HG03565 (cell line): ENCODE data around the gene OR6B2.

Experiments used
- ATAC-seq: cut with Tn5 transposase; IDR thresholded peaks from one replicate; pipeline ENCODE4 v1.9.1; 2021; ENCODE audit warnings: mild to moderate bottlenecking, moderate library complexity; ENCODE audit not compliant: unreplicated experiment

Gene OR6B2

DNA sequence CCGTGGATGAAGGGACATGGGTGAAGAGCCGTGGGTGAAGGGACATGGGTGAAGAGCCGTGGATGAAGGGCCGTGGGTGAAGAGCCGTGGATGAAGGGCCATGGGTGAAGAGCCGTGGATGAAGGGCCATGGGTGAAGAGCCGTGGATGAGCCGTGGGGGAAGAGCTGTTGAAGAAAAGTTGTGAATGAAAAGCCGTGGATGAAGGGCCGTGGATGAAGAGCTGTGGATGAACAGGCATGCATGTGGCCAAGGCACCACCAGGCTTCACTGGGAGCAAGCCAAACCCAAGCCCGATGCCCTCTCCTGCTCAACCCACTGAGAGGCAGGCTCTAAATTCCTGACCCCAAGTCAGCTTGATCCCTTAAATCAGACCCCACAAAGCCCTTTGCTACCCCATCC is 12.5 kb upstream of the OR6B2 start:
- no peak for ATAC-seq

DNA sequence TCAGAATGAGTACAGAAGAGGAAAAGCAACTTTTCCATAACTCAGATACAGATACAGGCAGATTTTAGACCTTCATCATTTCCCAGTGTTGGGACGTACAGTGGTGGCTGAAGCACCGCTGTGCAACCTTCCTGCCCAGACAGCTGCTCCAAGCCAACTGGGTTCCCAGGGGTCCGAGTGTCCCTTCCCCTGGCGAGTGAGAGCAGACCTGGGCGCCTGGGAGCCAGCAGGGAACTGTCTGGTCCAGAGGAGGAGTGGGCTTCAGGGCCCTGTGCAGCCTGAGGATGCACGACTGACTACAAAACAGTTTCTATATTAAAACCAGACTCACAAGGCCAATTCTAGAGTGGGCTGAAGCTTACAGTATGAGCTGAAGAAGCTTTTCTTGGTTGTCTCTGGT is 11.1 kb upstream of the OR6B2 start:
- ATAC-seq = no peak

DNA sequence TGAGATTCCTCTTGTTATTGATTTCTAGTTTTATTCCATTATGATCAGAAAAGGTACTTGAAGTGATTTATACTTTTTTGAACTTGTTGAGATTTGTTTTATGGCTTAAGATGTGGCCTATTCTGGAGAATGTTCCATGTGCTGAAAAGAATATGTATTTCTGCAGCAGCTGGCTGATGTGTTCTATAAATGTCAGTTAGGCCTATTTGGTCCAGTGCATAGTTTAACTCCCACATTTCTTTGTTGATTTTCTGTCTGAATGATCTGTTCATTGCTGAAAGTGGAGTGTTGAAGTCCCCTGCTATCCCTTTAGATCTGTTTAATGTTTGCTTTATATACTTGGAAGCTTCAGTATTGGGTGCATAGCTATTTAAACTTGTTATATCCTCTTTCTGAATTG is 7.1 kb upstream of the OR6B2 start:
- ATAC-seq = no peak

- ATAC-seq = no peak
Observed at GRCh38 chr2:240033330-240033678, 3.1 kb upstream of the OR6B2 start.

DNA sequence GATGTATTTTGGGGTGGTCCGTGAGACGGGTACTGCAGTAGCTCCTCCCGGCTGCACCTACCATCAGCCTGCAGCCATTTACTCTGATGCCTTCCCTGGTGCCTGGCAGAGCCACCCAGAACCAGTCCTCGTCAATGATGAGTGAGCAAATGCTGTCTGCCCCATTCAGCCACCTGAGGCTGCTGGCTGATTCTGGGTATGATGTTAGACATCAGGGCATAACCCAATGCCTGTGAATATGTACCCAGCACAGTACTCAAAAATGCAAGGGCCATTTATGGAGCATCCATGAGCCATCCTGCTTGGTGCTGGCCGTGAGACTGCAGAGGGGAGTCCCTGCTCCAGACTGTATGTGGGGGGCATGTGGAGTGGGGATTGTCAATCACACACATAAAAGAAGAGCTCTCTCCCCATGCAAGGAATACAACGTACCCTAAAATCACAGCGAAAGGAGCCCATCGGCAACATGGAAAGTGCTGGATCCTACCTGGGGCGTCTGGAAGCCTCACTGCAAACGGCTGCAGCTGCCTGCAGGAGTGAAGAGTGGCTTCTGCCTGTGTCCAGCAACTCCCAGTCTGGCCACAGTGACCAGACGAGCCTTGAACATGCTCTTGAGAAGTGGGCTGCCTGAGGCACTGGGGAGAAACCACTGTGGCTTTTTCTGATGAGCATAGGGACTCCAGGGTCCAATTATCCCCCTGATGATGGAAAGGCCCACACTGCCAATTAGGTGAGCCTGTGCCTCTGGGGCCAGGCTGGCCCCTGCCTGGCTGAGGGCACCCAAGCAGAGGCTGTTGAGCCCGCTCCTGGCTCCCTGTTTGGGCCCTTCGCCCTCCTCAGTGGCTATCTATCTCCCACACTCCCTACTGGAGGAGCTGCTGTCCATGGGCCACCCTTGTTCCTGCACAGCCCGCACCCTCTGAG is 2.4 kb upstream of the OR6B2 start:
- no peak for ATAC-seq

DNA sequence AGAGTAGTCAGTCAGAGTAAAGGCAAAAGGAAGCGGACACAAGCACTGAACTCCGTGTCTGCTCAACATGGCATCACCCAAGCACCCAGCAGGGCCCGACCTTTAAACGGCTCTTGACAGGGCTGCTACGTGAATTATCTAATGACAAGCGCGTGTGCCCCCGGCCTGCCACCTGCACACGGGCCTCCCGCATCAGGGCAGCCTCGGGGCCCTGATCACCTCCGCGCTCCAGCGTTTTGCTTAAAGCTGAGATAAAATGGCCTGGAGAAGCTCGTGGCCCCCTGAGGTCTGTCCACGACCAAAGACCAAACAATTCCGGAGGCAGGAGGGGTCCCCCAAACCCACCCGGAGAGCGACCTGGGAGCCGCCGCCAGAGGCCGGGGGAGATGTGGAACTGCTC is 5.5 kb downstream of the OR6B2 start:
- no peak for ATAC-seq

GRCh38 chr2:240023792-240024191 is 6.4 kb downstream of the OR6B2 start:
- no peak for ATAC-seq

GRCh38 chr2:240021488-240022104 is 8.6 kb downstream of the OR6B2 start:
- ATAC-seq = no peak

- ATAC-seq = no peak
Observed at GRCh38 chr2:240018071-240018750, 12.0 kb downstream of the OR6B2 start.

- no peak for ATAC-seq
Observed at GRCh38 chr2:240014327-240014726, 15.9 kb downstream of the OR6B2 start.

DNA sequence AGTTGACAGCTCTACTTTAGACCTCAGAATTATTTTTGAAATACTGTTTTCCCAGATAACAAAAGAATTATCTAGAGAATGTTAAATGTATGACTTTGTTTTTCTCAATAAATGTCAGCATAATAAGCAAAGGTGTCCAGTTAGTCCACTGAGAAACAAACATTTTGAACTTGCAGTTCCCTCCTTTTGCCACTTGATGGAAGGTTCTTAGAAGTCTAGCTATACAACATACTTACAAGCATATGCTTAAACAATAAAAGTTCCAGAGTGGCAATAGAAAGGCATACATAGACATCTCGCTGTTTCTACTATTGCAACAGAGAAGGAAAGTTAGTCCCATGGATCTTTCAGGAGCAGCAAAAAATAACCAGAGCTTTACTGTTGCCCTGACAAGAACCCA is 16.9 kb downstream of the OR6B2 start:
- no peak for ATAC-seq

GRCh38 chr2:240002983-240003382 is 27.2 kb downstream of the OR6B2 start:
- ATAC-seq = no peak

- no peak for ATAC-seq
Observed at GRCh38 chr2:240000671-240001070, 29.6 kb downstream of the OR6B2 start.

DNA sequence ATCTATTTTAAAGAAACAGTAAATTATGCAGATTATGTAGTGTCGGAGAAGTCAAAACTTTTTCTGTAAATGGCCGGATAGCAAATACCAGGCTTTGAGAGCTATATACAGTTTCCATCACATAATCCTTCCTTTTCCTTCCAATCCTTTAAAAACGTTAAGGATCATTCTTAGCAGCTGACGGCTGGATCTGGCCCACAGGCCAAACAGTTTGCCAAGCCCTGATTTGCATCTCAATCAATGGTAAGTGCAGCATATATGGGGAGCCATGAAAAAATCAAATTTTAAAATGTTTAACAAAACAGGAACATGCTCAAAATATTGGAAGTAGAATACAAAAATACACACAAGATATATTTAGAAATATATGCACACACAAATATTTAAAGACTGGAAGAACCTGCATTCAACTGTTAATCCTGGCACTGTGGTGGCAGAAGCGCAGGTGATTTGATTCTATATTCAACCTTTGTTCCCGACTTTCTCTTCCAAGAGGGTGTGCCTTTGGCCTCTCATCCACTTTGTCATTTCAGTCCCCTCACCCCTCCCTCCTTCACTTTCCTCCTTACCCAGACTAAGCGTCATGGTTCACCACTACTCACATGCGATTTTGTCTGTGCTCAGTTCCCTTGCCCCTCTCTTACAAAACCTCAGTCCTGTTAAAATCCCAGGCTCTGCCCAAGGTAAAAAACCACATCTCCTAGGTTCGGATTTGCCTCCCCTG is 32.4 kb downstream of the OR6B2 start:
- no peak for ATAC-seq

GRCh38 chr2:239994086-239994485 is 36.1 kb downstream of the OR6B2 start:
- no peak for ATAC-seq

GRCh38 chr2:239993291-239993690 is 36.9 kb downstream of the OR6B2 start:
- ATAC-seq = no peak

DNA sequence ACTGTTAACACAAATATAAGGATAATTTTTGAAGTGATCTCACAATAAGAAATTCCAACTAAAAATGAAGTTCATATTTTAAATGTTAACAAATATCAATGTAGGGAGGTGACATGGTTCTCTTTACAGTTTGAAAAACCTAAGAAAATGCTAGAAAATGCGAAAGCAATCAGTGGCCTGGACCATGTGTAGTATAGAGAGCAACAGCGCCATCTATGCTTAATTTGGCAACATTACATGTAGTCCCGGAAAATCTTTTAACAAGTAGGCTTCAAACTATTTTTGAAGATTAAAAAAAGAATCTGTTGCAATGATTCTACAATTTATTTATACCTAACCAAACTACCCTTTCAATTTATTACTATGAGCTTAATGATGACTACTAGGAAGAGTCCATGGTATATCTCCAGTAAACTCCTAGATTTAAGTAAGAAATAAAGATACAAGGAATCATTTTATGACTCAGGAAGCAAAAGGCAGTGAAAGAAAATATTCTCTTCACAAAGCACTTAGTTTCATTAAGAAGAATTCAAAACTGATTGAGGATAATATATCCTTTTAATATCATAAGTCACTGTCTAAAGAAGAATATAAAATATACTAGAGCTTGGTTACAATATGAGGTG is 38.4 kb downstream of the OR6B2 start:
- ATAC-seq = no peak

DNA sequence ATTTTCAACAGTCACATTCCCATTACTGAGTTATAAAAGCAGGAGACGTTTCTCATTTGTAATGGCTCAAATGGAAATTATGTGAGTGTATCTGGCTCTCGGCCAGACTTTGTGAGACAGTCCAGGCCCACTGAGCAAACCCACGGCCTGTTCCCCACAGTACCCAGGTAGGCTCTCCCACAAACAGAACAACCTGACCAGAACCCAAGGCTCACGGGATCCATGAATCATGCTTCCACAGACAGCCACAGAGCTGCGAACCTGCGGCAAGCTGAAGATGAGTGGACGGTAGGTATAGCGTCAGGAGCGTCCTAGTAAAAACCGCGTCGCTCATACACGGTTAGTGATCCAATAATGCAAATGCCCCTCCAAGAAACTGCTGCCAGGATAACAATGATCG is 39.3 kb downstream of the OR6B2 start:
- no peak for ATAC-seq

DNA sequence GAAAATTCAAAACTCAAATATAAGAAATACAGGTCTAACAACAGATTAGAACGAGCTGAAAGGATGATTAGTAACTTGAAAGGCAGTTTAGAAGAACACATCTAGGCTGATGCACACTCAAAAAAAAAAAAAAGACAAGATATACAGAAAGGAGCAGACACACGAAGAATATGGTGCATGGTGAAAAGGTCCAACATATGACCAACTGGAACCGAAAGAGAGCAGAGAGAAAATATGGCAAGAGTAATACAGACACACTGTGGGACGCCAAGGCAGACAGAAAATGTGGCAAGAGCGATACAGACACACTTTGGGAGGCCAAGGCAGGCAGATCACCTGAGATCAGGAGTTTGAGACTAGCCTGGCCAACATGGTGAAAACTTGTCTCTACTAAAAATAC is 44.9 kb downstream of the OR6B2 start:
- no peak for ATAC-seq

- no peak for ATAC-seq
Observed at GRCh38 chr2:239984421-239985194, 45.6 kb downstream of the OR6B2 start.
